Measurements from ENCODE around the gene RASA1.
"Not testable (repeated sequence)": the region's sequence is repeated elsewhere in the genome, so short reads cannot be mapped to it uniquely, and the experiment has no call there.

Gene RASA1

GRCh38 chr5:87287266-87287665 lies 19.6 kb downstream of the RASA1 start:
- DNase-seq, result not testable (repeated sequence)

GRCh38 chr5:87298692-87299362 lies 31.1 kb downstream of the RASA1 start:
- DNase-seq, result no peak

GRCh38 chr5:87300176-87300575 lies 32.5 kb downstream of the RASA1 start:
- DNase-seq, result no peak

GRCh38 chr5:87300744-87301143 lies 33.1 kb downstream of the RASA1 start:
- DNase-seq, result peak; percentile 90

GRCh38 chr5:87302061-87302460 lies 34.4 kb downstream of the RASA1 start:
- DNase-seq, result no peak

- no peak for DNase-seq
Observed at GRCh38 chr5:87303324-87303723, 35.6 kb downstream of the RASA1 start.

GRCh38 chr5:87306090-87306489 lies 38.4 kb downstream of the RASA1 start:
- DNase-seq, result not testable (repeated sequence)

- no peak for DNase-seq
Observed at GRCh38 chr5:87307796-87308423, 40.2 kb downstream of the RASA1 start.

- DNase-seq, result peak; percentile 49
Observed at GRCh38 chr5:87311405-87312279, 44.0 kb downstream of the RASA1 start.

- no peak for DNase-seq
Observed at GRCh38 chr5:87313216-87313615, 45.5 kb downstream of the RASA1 start.

- no peak for DNase-seq
Observed at GRCh38 chr5:87319469-87319868, 51.8 kb downstream of the RASA1 start.

- no peak for DNase-seq
Observed at GRCh38 chr5:87321605-87322004, 53.9 kb downstream of the RASA1 start.

GRCh38 chr5:87322381-87322780 lies 54.7 kb downstream of the RASA1 start:
- no peak for DNase-seq

GRCh38 chr5:87327998-87328397 lies 60.3 kb downstream of the RASA1 start:
- no peak for DNase-seq

GRCh38 chr5:87329114-87329513 lies 61.4 kb downstream of the RASA1 start:
- DNase-seq, result no peak

GRCh38 chr5:87339986-87340385 lies 72.3 kb downstream of the RASA1 start:
- DNase-seq, result no peak

- DNase-seq, result no peak
Observed at GRCh38 chr5:87340716-87341115, 73.0 kb downstream of the RASA1 start.

- peak; percentile 47 for DNase-seq
Observed at GRCh38 chr5:87347272-87347671, 79.6 kb downstream of the RASA1 start.

- DNase-seq, result no peak
Observed at GRCh38 chr5:87347841-87348240, 80.2 kb downstream of the RASA1 start.

GRCh38 chr5:87354496-87354895 lies 86.8 kb downstream of the RASA1 start:
- no peak for DNase-seq

- DNase-seq, result no peak
Observed at GRCh38 chr5:87359106-87359505, 91.4 kb downstream of the RASA1 start.

- no peak for DNase-seq
Observed at GRCh38 chr5:87360132-87360531, 92.4 kb downstream of the RASA1 start.

- peak; percentile 50 for DNase-seq
Observed at GRCh38 chr5:87361031-87361445, 93.4 kb downstream of the RASA1 start.

All from fibroblast of skin of right biceps (primary cell).